ENCODE measurements around the gene BEND6. TPM values are rescaled to one million over a fixed set of nuclear protein-coding genes. Genes with fewer than 3 reads are reported as not detected.
"Not testable (repeated sequence)": the region's sequence is repeated elsewhere in the genome, so short reads cannot be mapped to it uniquely, and the experiment has no call there.

Gene BEND6
- total RNA-seq, 1 donor from 2014 or later: not detected

- Mint-ChIP-seq H3K9me3 (peaks cover 10% of the 10 kb centered on the region), H3K4me3 (no peak overlapping the region), H3K27me3 (peaks cover 8% of the 10 kb centered on the region), H3K4me1 (no peaks in the 10 kb centered on the region), H3K36me3 (ENCODE audit: low read depth) (no peaks in the 10 kb centered on the region), H3K27ac (no peak overlapping the region)
- ATAC-seq (ENCODE audit: low read depth) (no peak), DNase-seq (no peak)
- intact Hi-C loops (cut with micrococcal nuclease): no loop called here
- no peak for TF ChIP-seq CTCF (IDR thresholded peaks at IDR 0.05)
- POLR2A ChIA-PET: no interaction called here
- CTCF ChIA-PET: no interaction called here
Measured at GRCh38 chr6:56996401-56996800, 41.5 kb downstream of the BEND6 start.

GRCh38 chr6:56999049-56999448 lies 44.1 kb downstream of the BEND6 start:
- peaks cover 13% of the 10 kb centered on the region for H3K27me3 Mint-ChIP-seq
- no peak for TF ChIP-seq CTCF (IDR thresholded peaks at IDR 0.05)
- H3K27ac Mint-ChIP-seq: no peak overlapping the region
- ChIA-PET CTCF (no interaction called here), POLR2A (no interaction called here)
- no peaks in the 10 kb centered on the region for H3K36me3 Mint-ChIP-seq (ENCODE audit: low read depth)
- intact Hi-C loops (cut with micrococcal nuclease): no loop called here
- H3K4me3 Mint-ChIP-seq: no peak overlapping the region
- H3K4me1 Mint-ChIP-seq: no peaks in the 10 kb centered on the region
- ATAC-seq (ENCODE audit: low read depth) (no peak), DNase-seq (no peak)
- peaks cover 10% of the 10 kb centered on the region for H3K9me3 Mint-ChIP-seq

- intact Hi-C loops (cut with micrococcal nuclease); H3K36me3 Mint-ChIP-seq (ENCODE audit: low read depth); CTCF ChIA-PET; H3K4me1 Mint-ChIP-seq; H3K27ac Mint-ChIP-seq; H3K4me3 Mint-ChIP-seq; DNase-seq; ATAC-seq (ENCODE audit: low read depth); POLR2A ChIA-PET: not testable (repeated sequence)
- peaks cover 13% of the 10 kb centered on the region for H3K27me3 Mint-ChIP-seq
- H3K9me3 Mint-ChIP-seq: peaks cover 10% of the 10 kb centered on the region
Measured at GRCh38 chr6:56999748-57000147, 44.8 kb downstream of the BEND6 start.

- H3K4me1 Mint-ChIP-seq: no peaks in the 10 kb centered on the region
- CTCF ChIA-PET: no interaction called here
- intact Hi-C loops (cut with micrococcal nuclease): no loop called here
- H3K36me3 Mint-ChIP-seq (ENCODE audit: low read depth): no peaks in the 10 kb centered on the region
- no peak for TF ChIP-seq CTCF (IDR thresholded peaks at IDR 0.05)
- H3K9me3 Mint-ChIP-seq: peaks cover 10% of the 10 kb centered on the region
- no peak overlapping the region for H3K4me3 Mint-ChIP-seq
- peaks cover 8% of the 10 kb centered on the region for H3K27me3 Mint-ChIP-seq
- DNase-seq (no peak), ATAC-seq (ENCODE audit: low read depth) (no peak)
- no peak overlapping the region for H3K27ac Mint-ChIP-seq
- POLR2A ChIA-PET: no interaction called here
Measured at GRCh38 chr6:57002197-57002596, 47.3 kb downstream of the BEND6 start.

- Mint-ChIP-seq H3K4me3 (no peak overlapping the region), H3K27ac (no peak overlapping the region), H3K27me3 (peaks cover 7% of the 10 kb centered on the region), H3K4me1 (no peaks in the 10 kb centered on the region), H3K9me3 (no peaks in the 10 kb centered on the region), H3K36me3 (ENCODE audit: low read depth) (no peaks in the 10 kb centered on the region)
- ATAC-seq (ENCODE audit: low read depth): no peak
- DNase-seq: no peak
- ChIA-PET CTCF (no interaction called here), POLR2A (no interaction called here)
- TF ChIP-seq CTCF (IDR thresholded peaks at IDR 0.05): no peak
- intact Hi-C loops (cut with micrococcal nuclease): no loop called here
Measured at GRCh38 chr6:57004292-57004691, 49.4 kb downstream of the BEND6 start.

- ChIA-PET POLR2A (no interaction called here), CTCF (no interaction called here)
- Mint-ChIP-seq H3K27me3 (peaks cover 11% of the 10 kb centered on the region), H3K4me3 (no peak overlapping the region), H3K4me1 (no peaks in the 10 kb centered on the region), H3K36me3 (ENCODE audit: low read depth) (no peaks in the 10 kb centered on the region), H3K9me3 (no peaks in the 10 kb centered on the region), H3K27ac (no peak overlapping the region)
- ATAC-seq (ENCODE audit: low read depth) (no peak), DNase-seq (no peak)
- intact Hi-C loops (cut with micrococcal nuclease): no loop called here
- no peak for TF ChIP-seq CTCF (IDR thresholded peaks at IDR 0.05)
Measured at GRCh38 chr6:57006101-57006500, 51.2 kb downstream of the BEND6 start.

GRCh38 chr6:57008069-57008468 lies 53.2 kb downstream of the BEND6 start:
- H3K9me3 Mint-ChIP-seq; DNase-seq; intact Hi-C loops (cut with micrococcal nuclease); H3K27ac Mint-ChIP-seq; H3K4me3 Mint-ChIP-seq; H3K27me3 Mint-ChIP-seq; POLR2A ChIA-PET; H3K4me1 Mint-ChIP-seq; CTCF ChIA-PET; ATAC-seq (ENCODE audit: low read depth); H3K36me3 Mint-ChIP-seq (ENCODE audit: low read depth): not testable (repeated sequence)

All from activated B cell treated with CpG ODN at 0.5 μM for 24 hours (primary cell).